Measurements from ENCODE around the gene BRF1. TPM values are rescaled to one million over a fixed set of nuclear protein-coding genes. Genes with fewer than 3 reads are reported as not detected.

BRF1 gene
- total RNA-seq, 1 donor, result 28.8 TPM

DNA sequence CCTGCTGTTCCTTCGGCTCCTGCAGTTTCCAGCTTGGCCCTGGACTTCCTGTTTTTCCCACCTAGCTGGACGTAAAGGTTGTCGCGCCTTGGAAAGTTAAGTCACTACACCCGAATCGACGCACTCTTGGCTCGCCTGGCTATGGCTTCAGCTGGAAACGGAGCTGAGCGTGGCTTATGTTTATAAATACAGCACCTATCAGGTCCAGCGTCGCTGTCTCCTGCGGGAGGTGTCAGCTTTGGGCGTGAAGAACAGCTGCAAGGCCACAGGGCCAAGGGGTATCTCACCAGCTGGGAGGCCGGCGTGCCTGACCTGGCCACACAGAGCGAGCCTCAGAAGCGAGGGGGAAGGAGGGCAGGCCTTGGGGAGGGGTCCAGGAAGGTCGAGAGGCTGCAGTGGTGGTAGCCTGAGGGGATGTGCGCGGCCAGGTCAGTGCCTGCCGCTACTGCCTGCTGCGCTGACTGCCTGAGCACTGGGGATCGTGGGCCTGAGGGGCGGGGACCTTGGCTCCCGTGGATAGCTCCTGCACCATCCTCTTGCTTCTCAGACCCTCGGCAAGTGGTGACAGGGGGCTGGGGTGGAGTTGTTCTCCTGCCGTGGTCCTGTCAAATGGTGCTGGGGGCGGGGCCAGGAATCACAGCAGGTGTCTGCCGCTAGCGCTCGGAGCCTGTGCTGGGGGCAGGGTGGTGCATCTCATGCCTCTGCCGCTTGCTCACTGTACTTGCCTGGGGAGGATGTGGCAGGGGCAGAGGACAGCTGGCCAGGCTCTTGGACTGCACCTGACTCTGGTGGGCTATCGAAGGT, 26.3 kb upstream of the BRF1 start:
- TF ChIP-seq, protein P1, sequence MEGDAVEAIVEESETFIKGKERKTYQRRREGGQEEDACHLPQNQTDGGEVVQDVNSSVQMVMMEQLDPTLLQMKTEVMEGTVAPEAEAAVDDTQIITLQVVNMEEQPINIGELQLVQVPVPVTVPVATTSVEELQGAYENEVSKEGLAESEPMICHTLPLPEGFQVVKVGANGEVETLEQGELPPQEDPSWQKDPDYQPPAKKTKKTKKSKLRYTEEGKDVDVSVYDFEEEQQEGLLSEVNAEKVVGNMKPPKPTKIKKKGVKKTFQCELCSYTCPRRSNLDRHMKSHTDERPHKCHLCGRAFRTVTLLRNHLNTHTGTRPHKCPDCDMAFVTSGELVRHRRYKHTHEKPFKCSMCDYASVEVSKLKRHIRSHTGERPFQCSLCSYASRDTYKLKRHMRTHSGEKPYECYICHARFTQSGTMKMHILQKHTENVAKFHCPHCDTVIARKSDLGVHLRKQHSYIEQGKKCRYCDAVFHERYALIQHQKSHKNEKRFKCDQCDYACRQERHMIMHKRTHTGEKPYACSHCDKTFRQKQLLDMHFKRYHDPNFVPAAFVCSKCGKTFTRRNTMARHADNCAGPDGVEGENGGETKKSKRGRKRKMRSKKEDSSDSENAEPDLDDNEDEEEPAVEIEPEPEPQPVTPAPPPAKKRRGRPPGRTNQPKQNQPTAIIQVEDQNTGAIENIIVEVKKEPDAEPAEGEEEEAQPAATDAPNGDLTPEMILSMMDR (IDR thresholded peaks at IDR 0.05; ENCODE audit: insufficient read depth, low read length), result no peak
- no peak for DNase-seq (ENCODE audit: low read depth)
- no peak overlapping the region for H3K4me3 ChIP-seq (ENCODE audit: low read depth, low read length)

DNA sequence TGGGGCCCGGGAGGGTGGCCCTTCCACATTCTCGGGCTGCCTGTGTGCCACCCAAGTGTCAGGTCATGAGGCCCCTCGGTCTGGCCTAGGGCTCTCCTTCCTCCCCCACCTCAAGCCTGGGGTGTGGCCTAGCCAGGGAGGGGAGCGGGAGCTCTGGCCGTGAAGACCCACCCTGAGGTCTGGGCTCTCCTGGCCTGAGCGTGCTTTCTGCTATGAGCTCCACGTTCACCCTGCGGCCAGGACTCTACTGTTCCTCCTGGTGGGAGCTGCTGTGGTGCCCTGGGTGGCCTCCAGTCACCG, 25.7 kb upstream of the BRF1 start:
- TF ChIP-seq, protein P1 (IDR thresholded peaks at IDR 0.05; ENCODE audit: insufficient read depth, low read length), result no peak
- no peak overlapping the region for H3K4me3 ChIP-seq (ENCODE audit: low read depth, low read length)
- DNase-seq (ENCODE audit: low read depth), result no peak

GRCh38 chr14:105325716-105326567, 25.1 kb upstream of the BRF1 start:
- no peak for DNase-seq (ENCODE audit: low read depth)
- TF ChIP-seq, protein P1 (IDR thresholded peaks at IDR 0.05; ENCODE audit: insufficient read depth, low read length), result no peak
- H3K4me3 ChIP-seq (ENCODE audit: low read depth, low read length), result no peak overlapping the region

GRCh38 chr14:105325303-105325702, 24.5 kb upstream of the BRF1 start:
- DNase-seq (ENCODE audit: low read depth), result no peak
- TF ChIP-seq, protein P1 (IDR thresholded peaks at IDR 0.05; ENCODE audit: insufficient read depth, low read length), result no peak
- no peak overlapping the region for H3K4me3 ChIP-seq (ENCODE audit: low read depth, low read length)

GRCh38 chr14:105324871-105325270, 24.1 kb upstream of the BRF1 start:
- DNase-seq (ENCODE audit: low read depth), result no peak
- TF ChIP-seq, protein P1 (IDR thresholded peaks at IDR 0.05; ENCODE audit: insufficient read depth, low read length), result no peak
- no peak overlapping the region for H3K4me3 ChIP-seq (ENCODE audit: low read depth, low read length)

DNA sequence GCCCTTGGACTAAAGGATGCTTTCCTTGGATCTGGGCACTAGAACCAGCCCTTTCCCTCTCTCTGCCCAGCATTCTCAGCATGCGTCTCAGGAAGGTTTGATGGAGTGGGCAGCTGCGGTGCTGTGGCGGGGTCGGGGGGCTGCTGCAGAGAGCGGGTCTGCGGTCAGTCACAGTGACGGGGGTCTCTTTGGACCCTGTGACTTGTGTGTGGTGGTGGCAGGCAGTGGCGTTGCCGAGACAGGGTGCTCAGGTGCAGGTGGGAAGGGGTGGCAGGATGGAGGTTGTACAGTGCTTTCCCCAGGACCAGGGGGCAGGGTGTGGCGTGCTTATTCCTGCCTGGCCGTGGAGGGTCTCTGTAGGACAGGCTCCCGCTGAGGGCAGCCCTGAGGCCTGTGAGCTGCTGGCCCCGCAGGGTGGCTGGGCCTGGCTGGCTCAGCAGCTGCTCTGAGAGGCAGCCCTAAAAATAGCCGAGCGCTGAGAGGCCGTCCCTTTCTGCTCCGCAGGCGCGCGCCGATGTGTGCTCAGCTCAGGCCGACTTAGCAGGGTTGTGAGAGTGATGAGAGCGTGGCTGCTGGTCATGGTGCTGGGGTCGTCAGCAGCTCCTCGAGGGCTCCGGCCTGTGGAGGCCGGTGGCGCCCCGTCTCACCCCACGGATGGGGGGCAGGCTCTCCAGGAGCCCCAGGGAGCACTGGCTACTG, 23.4 kb upstream of the BRF1 start:
- no peak overlapping the region for H3K4me3 ChIP-seq (ENCODE audit: low read depth, low read length)
- no peak for DNase-seq (ENCODE audit: low read depth)
- TF ChIP-seq, protein P1 (IDR thresholded peaks at IDR 0.05; ENCODE audit: insufficient read depth, low read length), result no peak
